GM12873 (cell line): ENCODE measurements around the gene FOS.

Experiments
- TF ChIP-seq, protein P1 (sequence below): IDR thresholded peaks from 2 replicates; pipeline ENCODE4 v1.5.1; 2012; ENCODE audit warnings: low read depth, mild to moderate bottlenecking, moderate library complexity, low read length, control low read depth; ENCODE audit not compliant: insufficient read depth; ENCODE audit errors: missing control alignments

The FOS gene

DNA sequence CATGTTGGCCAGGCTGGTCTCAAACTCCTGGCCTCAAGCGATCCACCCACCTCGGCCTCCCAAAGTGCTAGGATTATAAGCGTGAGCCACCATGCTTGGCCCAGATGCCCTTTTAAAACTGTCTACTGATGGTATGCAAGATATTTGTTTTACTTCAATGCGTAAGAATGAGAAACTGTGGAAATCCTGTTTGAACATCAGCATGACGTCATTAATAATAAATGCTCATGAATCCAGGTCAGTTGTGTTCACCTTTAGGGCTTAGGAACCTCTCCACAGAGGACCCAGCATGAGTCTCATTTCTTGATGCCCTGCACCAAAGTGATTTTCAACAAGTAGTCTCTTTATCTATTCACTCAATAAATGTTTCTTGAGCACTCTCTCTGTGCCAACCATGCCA lies 34.5 kb upstream of the FOS start:
- TF ChIP-seq, protein P1, sequence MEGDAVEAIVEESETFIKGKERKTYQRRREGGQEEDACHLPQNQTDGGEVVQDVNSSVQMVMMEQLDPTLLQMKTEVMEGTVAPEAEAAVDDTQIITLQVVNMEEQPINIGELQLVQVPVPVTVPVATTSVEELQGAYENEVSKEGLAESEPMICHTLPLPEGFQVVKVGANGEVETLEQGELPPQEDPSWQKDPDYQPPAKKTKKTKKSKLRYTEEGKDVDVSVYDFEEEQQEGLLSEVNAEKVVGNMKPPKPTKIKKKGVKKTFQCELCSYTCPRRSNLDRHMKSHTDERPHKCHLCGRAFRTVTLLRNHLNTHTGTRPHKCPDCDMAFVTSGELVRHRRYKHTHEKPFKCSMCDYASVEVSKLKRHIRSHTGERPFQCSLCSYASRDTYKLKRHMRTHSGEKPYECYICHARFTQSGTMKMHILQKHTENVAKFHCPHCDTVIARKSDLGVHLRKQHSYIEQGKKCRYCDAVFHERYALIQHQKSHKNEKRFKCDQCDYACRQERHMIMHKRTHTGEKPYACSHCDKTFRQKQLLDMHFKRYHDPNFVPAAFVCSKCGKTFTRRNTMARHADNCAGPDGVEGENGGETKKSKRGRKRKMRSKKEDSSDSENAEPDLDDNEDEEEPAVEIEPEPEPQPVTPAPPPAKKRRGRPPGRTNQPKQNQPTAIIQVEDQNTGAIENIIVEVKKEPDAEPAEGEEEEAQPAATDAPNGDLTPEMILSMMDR: no peak

DNA sequence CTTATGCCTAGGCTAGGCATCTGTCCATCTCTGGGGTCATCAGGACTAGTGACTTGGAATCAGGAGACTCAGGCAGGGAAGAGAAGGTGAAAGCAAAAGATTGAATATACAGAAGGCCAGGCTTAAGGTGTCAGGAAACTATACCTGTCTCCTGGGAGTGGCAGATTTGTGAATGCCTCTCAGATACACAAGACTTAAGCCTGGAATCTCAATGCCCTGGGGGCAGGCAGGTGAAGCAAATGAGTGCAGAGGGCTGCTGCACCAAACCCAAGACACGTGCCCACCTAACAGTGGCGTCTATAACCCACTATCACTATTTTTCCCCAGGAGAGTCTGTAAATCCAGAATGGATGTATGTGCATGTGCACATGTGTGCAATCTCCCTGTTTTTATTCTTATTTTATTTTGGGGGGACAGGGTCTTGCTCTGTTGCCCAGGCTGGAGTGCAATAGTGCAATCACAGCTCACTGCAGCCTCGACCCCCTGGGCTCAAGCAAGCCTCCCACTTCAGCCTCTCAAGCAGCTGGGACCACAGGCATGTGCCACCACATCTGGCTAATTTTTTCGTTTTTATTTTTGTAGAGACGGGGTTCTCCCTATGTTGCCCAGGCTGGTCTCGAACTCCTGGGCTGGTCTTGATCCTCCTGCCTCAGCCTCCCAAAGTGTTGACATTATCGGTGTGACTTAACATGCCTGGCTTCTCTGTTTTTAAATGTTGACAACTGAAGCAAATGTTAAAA lies 31.9 kb upstream of the FOS start:
- TF ChIP-seq, protein P1: no peak

DNA sequence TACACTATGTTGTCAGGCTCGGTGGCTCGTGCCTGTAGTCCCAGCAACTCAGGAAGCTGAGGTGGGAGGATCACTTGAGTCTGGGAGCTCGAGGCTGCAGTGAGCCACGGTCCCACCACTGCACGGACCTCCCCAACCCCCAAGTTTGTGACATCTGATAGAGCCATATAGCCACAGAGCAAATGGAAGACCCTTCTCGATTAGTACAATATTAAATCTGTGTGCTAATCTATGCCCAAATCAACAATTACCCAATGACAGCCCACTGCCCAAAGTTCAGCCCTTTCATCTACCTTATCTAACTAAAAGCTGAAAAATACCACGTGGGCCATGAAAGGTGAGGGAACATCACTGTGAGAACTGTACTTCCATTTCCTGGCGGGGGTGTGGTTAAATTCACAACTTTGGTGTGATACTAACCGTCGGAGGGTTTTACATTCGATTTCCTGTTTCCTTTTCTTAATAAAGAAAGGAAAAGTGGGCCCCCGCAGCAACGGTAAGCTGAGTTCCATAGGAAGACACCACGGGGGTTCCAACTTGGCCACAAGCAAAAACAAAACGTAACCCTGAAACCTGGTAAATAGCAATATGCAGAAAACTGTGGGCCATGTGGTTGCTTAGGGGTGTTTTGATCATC lies 31.2 kb upstream of the FOS start:
- TF ChIP-seq, protein P1: no peak

DNA sequence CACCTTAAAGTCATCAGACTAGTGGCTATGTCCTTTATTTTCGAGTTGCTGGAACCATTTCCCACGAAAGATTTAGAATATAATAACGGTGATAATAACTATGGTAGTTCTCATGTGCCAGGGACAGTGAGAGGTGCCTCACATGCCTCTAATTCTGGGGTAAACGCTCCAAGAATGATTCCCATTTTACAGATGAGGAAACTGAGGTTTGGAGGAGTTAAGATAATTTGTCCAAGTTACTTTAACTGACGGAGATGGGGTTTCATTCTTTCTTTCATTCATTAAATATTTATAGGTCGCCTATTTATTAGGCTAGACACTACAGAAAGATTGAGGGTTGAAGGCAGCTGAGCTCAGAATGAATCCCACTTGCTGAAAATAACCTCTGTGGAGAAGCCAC lies 30.7 kb upstream of the FOS start:
- TF ChIP-seq, protein P1: no peak

DNA sequence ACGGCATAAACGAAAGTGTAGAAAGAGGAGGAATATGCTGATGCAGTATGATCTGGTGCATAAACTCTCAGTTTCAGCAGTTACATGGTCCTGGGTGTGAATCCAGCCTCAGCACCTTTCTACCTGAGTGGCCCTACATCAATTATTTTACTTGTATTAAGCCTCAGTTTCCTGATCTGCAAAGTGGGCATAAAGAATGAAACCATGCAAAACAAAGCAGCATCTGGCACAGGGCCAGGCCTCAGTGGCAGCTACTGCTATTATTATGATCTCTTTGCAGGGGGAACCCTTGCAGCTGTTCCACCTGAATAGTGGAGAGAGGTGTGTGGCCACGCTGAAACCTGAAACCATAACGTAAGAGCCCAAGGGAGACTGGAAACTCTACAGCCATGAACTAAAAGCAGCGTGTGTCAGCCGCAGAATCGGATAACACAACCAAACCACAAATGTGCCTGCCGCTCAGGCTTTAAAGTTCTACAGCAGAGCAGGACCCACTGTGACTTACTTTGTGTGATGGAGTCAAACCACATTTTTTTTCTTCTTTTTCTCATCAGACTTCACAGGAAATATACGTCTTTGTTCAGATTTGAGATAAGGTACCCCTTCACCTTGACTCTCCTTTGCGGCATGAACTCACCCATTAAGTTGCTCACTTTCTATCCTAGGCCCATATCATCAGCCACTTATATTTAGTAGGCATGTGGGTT lies 29.2 kb upstream of the FOS start:
- TF ChIP-seq, protein P1: no peak

DNA sequence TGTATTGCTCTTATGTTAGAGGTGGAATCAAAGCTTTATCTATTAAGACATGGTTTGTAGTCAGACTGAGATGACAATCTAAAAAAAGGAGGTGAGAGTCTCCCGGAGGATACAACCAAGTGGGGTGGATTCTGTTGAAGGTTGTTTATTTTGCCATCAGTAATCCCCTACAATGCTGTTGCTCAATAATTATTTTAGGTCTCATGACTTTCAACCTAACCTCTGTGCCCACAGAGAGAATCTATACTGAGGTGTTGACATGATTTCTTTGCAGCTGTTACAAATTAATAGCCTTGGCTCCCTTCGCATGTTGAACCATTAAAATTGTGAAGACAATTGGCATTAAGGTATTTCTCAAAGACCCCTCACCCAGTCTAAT lies 28.7 kb upstream of the FOS start:
- TF ChIP-seq, protein P1: no peak

DNA sequence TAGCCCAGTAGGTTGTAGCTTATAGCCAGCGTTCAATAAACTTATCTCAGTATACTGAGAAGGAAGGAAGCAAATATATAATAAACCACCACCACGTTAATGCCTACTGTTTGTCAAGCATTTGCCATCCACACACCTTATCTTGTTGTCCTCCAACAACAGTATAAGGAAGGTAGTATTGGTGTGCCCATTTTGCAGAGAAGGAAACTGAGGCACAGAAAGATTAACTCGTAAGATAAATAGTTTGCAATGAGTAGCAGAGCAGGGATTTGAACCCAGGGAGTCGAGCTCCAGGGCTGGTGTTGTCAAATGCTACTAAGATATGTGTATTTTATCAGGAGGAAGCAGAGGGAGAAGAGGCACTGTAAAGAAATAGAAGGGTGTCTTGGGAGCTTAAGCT lies 27.8 kb upstream of the FOS start:
- TF ChIP-seq, protein P1: no peak
